ENCODE measurements around the gene ARID5A. TPM values are rescaled to one million over a fixed set of nuclear protein-coding genes. Genes with fewer than 3 reads are reported as not detected.

The ARID5A gene
- total and polyA plus RNA-seq, 2 of the 13 experiments (the other 11 are each of a cell fraction or from before 2014, with no cell fraction given), result 6.0 to 9.5 TPM

- intact Hi-C loops (cut with micrococcal nuclease; ENCODE audit: unreplicated experiment), result no loop called here
- Histone ChIP-seq H3K4me1 (ENCODE audit: insufficient read depth, low read length) (no peaks in the 10 kb centered on the region), H3K27me3 (ENCODE audit: control insufficient read depth in 1 of 2, insufficient read depth in 2 of 2, low read length in 2 of 2) (peaks cover 4 to 35% of the 10 kb centered on the region in 2 experiments), H3K4me3 (replicated peaks in 1 of 3; ENCODE audit: insufficient read depth in 1 of 3, low read depth in 2 of 3, low read length in 3 of 3) (no peak overlapping the region), H2AFZ (ENCODE audit: low read length) (no peak overlapping the region), H3K9ac (ENCODE audit: insufficient read depth, low read depth, low read length) (no peak overlapping the region), H3K79me2 (ENCODE audit: insufficient read depth, low read length) (no peaks in the 10 kb centered on the region), H3K27ac (ENCODE audit: extremely low read length, insufficient read depth, low read length) (no peak overlapping the region), H3K36me3 (replicated peaks in 1 of 2; ENCODE audit: control insufficient read depth in 1 of 2, insufficient read depth in 2 of 2, low read length in 2 of 2) (no peaks in the 10 kb centered on the region), H3K4me2 (ENCODE audit: low read depth, low read length) (no peak overlapping the region), H3K9me3 (ENCODE audit: low read length) (peaks cover 1% of the 10 kb centered on the region; the same call in 1 of the 2 replicates), H4K20me1 (ENCODE audit: insufficient read depth, low read length) (no peaks in the 10 kb centered on the region)
- 26% methylated on average over 8 of the region's 9 CpGs for WGBS (ENCODE audit: low lambda C conversion rate)
- FAIRE-seq (no peak), ATAC-seq (peak; percentile 25), DNase-seq (ENCODE audit: low spot score) (no peak)
- in situ Hi-C loops (cut with HindIII; ENCODE audit: extremely low pct_ligation_motif_present, low pct_unique_long_range_greater_than_20kb), result loop anchor here (25.0 kb wide), 1 partner anchor 385 kb away; the partner anchor contains the start of genes ASTL and DUSP2
- ChIA-PET CTCF (ENCODE audit: low intra/inter-chr PET ratio, low total read pairs) (no interaction called here), POLR2A (interaction anchor here (1.2 kb wide), 1 partner anchor 10 kb away, joined by 3 read pairs; no protein-coding TSS in a partner anchor)
- BruUV-seq (replicated peaks), result no TSS peak
- TF ChIP-seq FOXA3 (CRISPR knock-in tag; IDR thresholded peaks at IDR 0.05), result no peak
- TF ChIP-seq REST (IDR thresholded peaks at IDR 0.05; ENCODE audit: borderline replicate concordance in 1 of 2, low read depth in 1 of 2, low read length in 2 of 2), result 0 out of 4 replicates have a peak, but pooled peaks of 1 of the 2 experiments have one; percentile 30
- TF ChIP-seq ZNF629 (CRISPR knock-in tag; conservative IDR thresholded peaks at IDR 0.05), result 0 out of 2 replicates have a peak, but pooled peaks have one; percentile 9
- TF ChIP-seq ZNF713 (CRISPR knock-in tag; IDR thresholded peaks at IDR 0.05), result no peak
Observed at GRCh38 chr2:96522304-96523203, 14.0 kb upstream of the ARID5A start.
